Endodermal cell (in vitro differentiated cells): Measurements from ENCODE around the gene LMO7. TPM values are rescaled to one million over a fixed set of nuclear protein-coding genes. Genes with fewer than 3 reads are reported as not detected.

ENCODE experiments used
- DNase-seq: peaks from one replicate; pipeline ENCODE4 v3.0.0-alpha.2; 2017
- H3K27ac ChIP-seq: 2 replicates; pipeline ENCODE4 v1.5.1; 2013; ENCODE audit warnings: mild to moderate bottlenecking, low read depth, low read length, moderate library complexity
- H3K27me3 ChIP-seq: 2 replicates; pipeline ENCODE4 v1.6.1; 2013; ENCODE audit warnings: mild to moderate bottlenecking, low read length, moderate library complexity; ENCODE audit not compliant: insufficient read depth, control insufficient read depth, poor library complexity, severe bottlenecking
- H3K36me3 ChIP-seq: 2 replicates; pipeline ENCODE4 v1.7.0; 2013; ENCODE audit warnings: mild to moderate bottlenecking, low read length, moderate library complexity; ENCODE audit not compliant: control insufficient read depth, insufficient read depth
- H3K4me1 ChIP-seq: one replicate; pipeline ENCODE4 v1.7.0; 2013; ENCODE audit warnings: low read length; ENCODE audit not compliant: control insufficient read depth, insufficient read depth
- H3K4me3 ChIP-seq: 2 replicates; pipeline ENCODE4 v1.5.1; 2013; ENCODE audit warnings: mild to moderate bottlenecking, low read length, moderate library complexity
- H3K9ac ChIP-seq: 2 replicates; pipeline ENCODE4 v1.6.1; 2013; ENCODE audit warnings: mild to moderate bottlenecking, low read length, moderate library complexity; ENCODE audit not compliant: poor library complexity, severe bottlenecking; ENCODE audit errors: extremely low read depth
- H3K9me3 ChIP-seq: 2 replicates; pipeline ENCODE4 v1.6.1; 2013; ENCODE audit warnings: mild to moderate bottlenecking, low read length, moderate library complexity; ENCODE audit not compliant: control insufficient read depth
- H3K27ac Mint-ChIP-seq: 2 replicates; pipeline ENCODE4 v1.8.0; 2020; ENCODE audit warnings: mixed read lengths
- H3K27me3 Mint-ChIP-seq: 2 replicates; pipeline ENCODE4 v1.8.0; 2021; ENCODE audit warnings: mild to moderate bottlenecking, mixed read lengths; ENCODE audit not compliant: insufficient read depth
- H3K36me3 Mint-ChIP-seq: 2 replicates; pipeline ENCODE4 v1.8.0; 2020; ENCODE audit warnings: low read depth, mixed read lengths
- H3K4me1 Mint-ChIP-seq: 2 replicates; pipeline ENCODE4 v1.8.0; 2020; ENCODE audit warnings: mixed read lengths
- H3K4me3 Mint-ChIP-seq: 2 replicates; pipeline ENCODE4 v1.8.0; 2020; ENCODE audit warnings: mild to moderate bottlenecking, moderate library complexity, mixed read lengths
- H3K9me3 Mint-ChIP-seq: 2 replicates; pipeline ENCODE4 v1.8.0; 2020; ENCODE audit warnings: mild to moderate bottlenecking, mixed read lengths
- CTCF ChIP-seq: fragments of 200-600 bp; sonication (generic); conservative IDR thresholded peaks from 2 replicates; pipeline ENCODE4 v1.5.0; 2021; ENCODE audit warnings: antibody characterized with exemption, mild to moderate bottlenecking
- WGBS, 2 experiments: methylation state at CpG; one replicate each; pipeline versions ENCODE4 v1.1.5 to v1.1.7; 2013; ENCODE audit warnings: missing lambda C conversion rate in 2 of 2, mixed read lengths in 1 of 2; ENCODE audit not compliant: insufficient coverage in 1 of 2, insufficient read length in 1 of 2; 5-methylcytosine and 5-hydroxymethylcytosine counted together
- total RNA-seq, 2 donors: library from RNA; stranded (reverse); fragmentation: NEBNext Ultra II Directional in 1 of 2; extraction: Animal tissue kit (Norgen Biotek cat#: 25700) in 1 of 2; gene quantifications; 2 replicates in 1 of 2; 3 replicates in 1 of 2; pipeline ENCODE4 v1.2.1, GENCODE V29; 2021

The LMO7 gene
- total RNA-seq, 2 donors from 2014 or later, result 9.9 to 14.1 TPM

DNA sequence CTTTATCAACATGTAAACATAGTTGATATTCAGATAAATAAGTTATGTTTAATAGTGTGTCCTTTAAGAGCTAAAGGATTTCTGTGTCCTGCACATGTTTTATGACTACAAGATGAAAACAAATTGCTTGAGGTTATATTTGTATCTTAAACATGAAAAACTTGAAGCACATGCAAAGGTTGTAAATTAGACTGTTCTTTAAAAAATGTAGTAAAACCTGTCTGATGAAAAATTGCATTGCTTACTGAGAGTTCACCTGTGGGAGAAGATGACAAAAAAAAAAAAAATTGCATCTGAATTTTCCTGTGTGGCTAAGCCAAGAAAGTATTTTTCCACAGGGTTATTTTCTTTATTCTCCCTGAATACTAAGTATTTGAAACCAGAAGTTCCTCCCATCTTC, 25.7 kb upstream of the LMO7 start:
- Mint-ChIP-seq H3K4me3 (no peak overlapping the region), H3K36me3 (peaks cover 3% of the 10 kb centered on the region), H3K27ac (no peak overlapping the region), H3K27me3 (no peaks in the 10 kb centered on the region), H3K9me3 (no peaks in the 10 kb centered on the region), H3K4me1 (peaks cover 12% of the 10 kb centered on the region)
- Histone ChIP-seq H3K27me3 (no peaks in the 10 kb centered on the region), H3K27ac (no peak overlapping the region), H3K4me3 (no peak overlapping the region), H3K4me1 (no peaks in the 10 kb centered on the region), H3K9ac (no peak overlapping the region), H3K9me3 (no peaks in the 10 kb centered on the region), H3K36me3 (no peaks in the 10 kb centered on the region)
- TF ChIP-seq CTCF, result no peak
- DNase-seq, result no peak

DNA sequence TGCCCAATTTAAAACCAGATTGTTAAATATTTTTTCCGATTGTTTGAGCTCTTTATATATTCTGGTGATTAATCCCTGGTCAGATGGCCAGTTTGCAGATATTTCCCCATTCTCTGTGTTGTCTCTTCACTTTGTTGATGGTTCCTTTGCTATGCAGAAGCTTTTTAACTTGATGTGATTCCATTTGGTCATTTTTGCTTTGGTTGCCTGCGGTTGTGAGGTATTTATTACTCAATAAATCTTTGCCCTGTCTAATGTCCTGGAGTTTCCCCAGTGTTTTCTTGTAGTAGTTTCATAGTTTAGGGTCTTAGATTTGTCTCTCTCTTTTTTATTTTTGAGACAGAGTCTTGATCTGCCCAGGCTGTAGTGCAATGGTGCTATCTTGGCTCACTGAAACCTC, 23.8 kb upstream of the LMO7 start:
- H3K27ac Mint-ChIP-seq, result no peak overlapping the region
- no peaks in the 10 kb centered on the region for H3K4me1 ChIP-seq
- DNase-seq, result no peak
- H3K36me3 Mint-ChIP-seq, result peaks cover 4% of the 10 kb centered on the region
- peaks cover 15% of the 10 kb centered on the region for H3K4me1 Mint-ChIP-seq
- no peak overlapping the region for H3K4me3 Mint-ChIP-seq
- no peaks in the 10 kb centered on the region for H3K27me3 Mint-ChIP-seq
- 84 to 88% methylated on average over 1 to 2 of the region's 2 CpGs for WGBS, 2 experiments
- TF ChIP-seq CTCF, result no peak
- no peaks in the 10 kb centered on the region for H3K9me3 Mint-ChIP-seq
- no peaks in the 10 kb centered on the region for H3K9me3 ChIP-seq
- no peaks in the 10 kb centered on the region for H3K27me3 ChIP-seq
- H3K9ac ChIP-seq, result no peak overlapping the region
- H3K4me3 ChIP-seq, result no peak overlapping the region
- H3K36me3 ChIP-seq, result no peaks in the 10 kb centered on the region
- H3K27ac ChIP-seq, result no peak overlapping the region

DNA sequence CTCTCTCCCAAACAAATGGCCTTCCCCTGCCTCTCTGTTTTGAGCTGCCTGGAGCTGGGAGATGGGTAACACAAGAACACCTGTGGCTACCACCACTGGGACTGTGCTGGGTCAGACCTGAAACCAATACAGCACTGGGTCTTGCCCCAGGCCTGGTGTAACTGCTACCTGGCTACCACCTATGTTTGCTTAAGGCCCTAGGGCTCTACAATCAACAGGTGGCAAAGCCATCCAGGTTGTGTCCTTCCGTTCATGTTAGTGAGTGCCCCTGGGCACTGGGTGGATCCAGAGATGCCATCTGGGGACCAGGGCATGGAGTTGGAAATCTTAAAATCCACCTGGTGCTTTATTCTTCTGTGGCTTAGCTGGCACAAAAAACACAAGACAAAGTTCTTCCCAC, 18.9 kb upstream of the LMO7 start:
- no peak overlapping the region for H3K27ac Mint-ChIP-seq
- TF ChIP-seq CTCF, result no peak

More for the DNA sequence above, 18.9 kb upstream of the LMO7 start:
- Mint-ChIP-seq H3K9me3 (no peaks in the 10 kb centered on the region), H3K4me1 (peaks cover 15% of the 10 kb centered on the region), H3K4me3 (no peak overlapping the region), H3K36me3 (peaks cover 4% of the 10 kb centered on the region), H3K27me3 (no peaks in the 10 kb centered on the region)
- no peak for DNase-seq
- Histone ChIP-seq H3K27me3 (no peaks in the 10 kb centered on the region), H3K9ac (no peak overlapping the region), H3K36me3 (no peaks in the 10 kb centered on the region), H3K4me3 (no peak overlapping the region), H3K4me1 (no peaks in the 10 kb centered on the region), H3K9me3 (no peaks in the 10 kb centered on the region), H3K27ac (no peak overlapping the region)
- 78 to 100% methylated on average over 1 of the region's 1 CpG for WGBS, 2 experiments
